IMR-90 (cell line): ENCODE measurements around the gene CLSTN1. TPM values are rescaled to one million over a fixed set of nuclear protein-coding genes. Genes with fewer than 3 reads are reported as not detected.

ENCODE experiments used
- ATAC-seq: fragments of 200-7000 bp; cut with Tn5 transposase; 2 replicates; pipeline ENCODE4 v1.9.1; 2020; ENCODE audit warnings: low read depth, mild to moderate bottlenecking, moderate library complexity
- BruUV-seq: library from RNA; stranded (reverse); fragments of 400-500 nt; replicated peaks from 2 replicates; lab custom pipeline; 2021; lab: Mats Ljungman, UMichigan
- CTCF ChIA-PET: fragments of 300-600 bp; formaldehyde crosslinking; extraction: SDS; loops from one replicate; lab custom pipeline; 2021; ENCODE audit warnings: antibody characterized with exemption; lab: Yijun Ruan, JAX
- POLR2A ChIA-PET: fragments of 300-600 bp; sonication (Branson Sonifier 250); formaldehyde crosslinking; loops from one replicate; lab custom pipeline; 2022; ENCODE audit warnings: antibody characterized with exemption; ENCODE audit not compliant: unreplicated experiment; lab: Charles Lee
- DNase-seq: peaks from one replicate; pipeline ENCODE4 v3.0.0; 2013
- H2AFZ ChIP-seq: replicated peaks from 2 replicates; pipeline ENCODE3; 2013; ENCODE audit warnings: low read length, mild to moderate bottlenecking; ENCODE audit not compliant: poor library complexity
- H2AK5ac ChIP-seq: 2 replicates; pipeline ENCODE4 v1.6.1; 2013; ENCODE audit warnings: low read depth, low read length, inconsistent platforms
- H2AK9ac ChIP-seq: replicated peaks from 2 replicates; pipeline ENCODE3; 2013; ENCODE audit warnings: mild to moderate bottlenecking, low read depth, low read length, moderate library complexity; ENCODE audit not compliant: poor library complexity
- H2BK120ac ChIP-seq: 2 replicates; pipeline ENCODE4 v1.6.1; 2013; ENCODE audit warnings: low read depth, low read length, inconsistent platforms
- H2BK15ac ChIP-seq: 3 replicates; pipeline ENCODE4 v1.6.1; 2013; ENCODE audit warnings: low read depth, low read length, inconsistent platforms
- H2BK20ac ChIP-seq: 2 replicates; pipeline ENCODE4 v1.6.1; 2013; ENCODE audit warnings: low read depth, mild to moderate bottlenecking, inconsistent platforms, low read length, moderate library complexity
- H2BK5ac ChIP-seq: 2 replicates; pipeline ENCODE4 v1.6.1; 2013; ENCODE audit warnings: mild to moderate bottlenecking, low read depth, low read length, inconsistent platforms; ENCODE audit not compliant: poor library complexity, severe bottlenecking
- H3K14ac ChIP-seq: replicated peaks from 2 replicates; pipeline ENCODE4 v1.6.1; 2013; ENCODE audit warnings: low read depth, low read length, inconsistent platforms
- H3K18ac ChIP-seq: 2 replicates; pipeline ENCODE4 v1.6.1; 2013; ENCODE audit warnings: low read depth, low read length, control low read depth
- H3K23ac ChIP-seq: 2 replicates; pipeline ENCODE4 v1.6.1; 2013; ENCODE audit warnings: low read depth, low read length, inconsistent platforms
- H3K27ac ChIP-seq: 2 replicates; pipeline ENCODE4 v1.5.1; 2013; ENCODE audit warnings: mild to moderate bottlenecking, control low read depth, low read length; ENCODE audit not compliant: insufficient read depth
- H3K27me3 ChIP-seq: 2 replicates; pipeline ENCODE4 v1.6.1; 2013; ENCODE audit warnings: low read length; ENCODE audit not compliant: control insufficient read depth, insufficient read depth
- H3K36me3 ChIP-seq: 2 replicates; pipeline ENCODE4 v1.6.1; 2013; ENCODE audit warnings: low read length, mixed read lengths; ENCODE audit not compliant: control insufficient read depth, insufficient read depth
- H3K4ac ChIP-seq: 2 replicates; pipeline ENCODE4 v1.6.1; 2013; ENCODE audit warnings: low read depth, low read length, inconsistent platforms
- H3K4me1 ChIP-seq: 2 replicates; pipeline ENCODE4 v1.6.1; 2013; ENCODE audit warnings: low read length, mixed read lengths; ENCODE audit not compliant: control insufficient read depth, insufficient read depth
- H3K4me2 ChIP-seq: 2 replicates; pipeline ENCODE4 v1.6.1; 2013; ENCODE audit warnings: low read depth, mild to moderate bottlenecking, control low read depth, low read length, moderate library complexity
- H3K4me3 ChIP-seq: 2 replicates; pipeline ENCODE4 v1.5.1; 2013; ENCODE audit warnings: low read depth, mild to moderate bottlenecking, control low read depth, low read length, moderate library complexity; ENCODE audit not compliant: insufficient read depth
- H3K56ac ChIP-seq: 2 replicates; pipeline ENCODE4 v1.6.1; 2013; ENCODE audit warnings: low read length, inconsistent platforms; ENCODE audit not compliant: insufficient read depth; ENCODE audit errors: extremely low read depth
- H3K79me1 ChIP-seq, 2 experiments: 2 replicates each; pipeline ENCODE4 v1.6.1; 2013; ENCODE audit warnings: low read length in 2 of 2, inconsistent platforms in 1 of 2, low read depth in 1 of 2
- H3K9ac ChIP-seq: 2 replicates; pipeline ENCODE4 v1.6.1; 2013; ENCODE audit warnings: low read depth, low read length, control low read depth
- H3K9me1 ChIP-seq: 2 replicates; pipeline ENCODE4 v1.6.1; 2013; ENCODE audit warnings: low read length, inconsistent platforms; ENCODE audit not compliant: insufficient read depth
- H3K9me3 ChIP-seq: 2 replicates; pipeline ENCODE4 v1.6.1; 2013; ENCODE audit warnings: low read length; ENCODE audit not compliant: control insufficient read depth, insufficient read depth
- H4K20me1 ChIP-seq: 2 replicates; pipeline ENCODE4 v1.6.1; 2013; ENCODE audit warnings: low read length, inconsistent platforms; ENCODE audit not compliant: insufficient read depth
- H4K5ac ChIP-seq: 2 replicates; pipeline ENCODE4 v1.6.1; 2013; ENCODE audit warnings: mild to moderate bottlenecking, low read depth, low read length, control low read depth
- H4K8ac ChIP-seq, 2 experiments: 2 replicates each; pipeline ENCODE4 v1.6.1; 2013; ENCODE audit warnings: low read depth in 2 of 2, low read length in 2 of 2, control low read depth in 1 of 2, inconsistent platforms in 1 of 2
- H4K91ac ChIP-seq: 2 replicates; pipeline ENCODE4 v1.6.1; 2013; ENCODE audit warnings: low read depth, low read length, inconsistent platforms; ENCODE audit not compliant: insufficient read depth
- BHLHE40 ChIP-seq: fragments of 150-350 bp; IDR thresholded peaks from 2 replicates; pipeline ENCODE4 v1.6.1; 2016; ENCODE audit warnings: mild to moderate bottlenecking, low read depth, low read length
- CHD1 ChIP-seq: IDR thresholded peaks from 2 replicates; pipeline ENCODE4 v1.6.1; 2012; ENCODE audit warnings: low read depth, low read length, improper control_type of control experiment
- CTCF ChIP-seq: conservative IDR thresholded peaks from 2 replicates; pipeline ENCODE4 v1.5.1; 2012; ENCODE audit warnings: mild to moderate bottlenecking, low read depth, low read length, improper control_type of control experiment
- ELK1 ChIP-seq: fragments of 150-350 bp; IDR thresholded peaks from 2 replicates; pipeline ENCODE4 v1.6.1; 2016; ENCODE audit warnings: low read depth, mild to moderate bottlenecking, low read length, moderate library complexity, borderline replicate concordance
- FOS ChIP-seq: fragments of 150-350 bp; IDR thresholded peaks from 2 replicates; pipeline ENCODE4 v1.6.1; 2016; ENCODE audit warnings: low read depth, low read length
- MAFK ChIP-seq: IDR thresholded peaks from 2 replicates; pipeline ENCODE4 v1.6.1; 2012; ENCODE audit warnings: low read depth, low read length, improper control_type of control experiment
- MAZ ChIP-seq: IDR thresholded peaks from 2 replicates; pipeline ENCODE4 v1.6.1; 2012; ENCODE audit warnings: low read depth, mild to moderate bottlenecking, low read length, improper control_type of control experiment, moderate library complexity, borderline replicate concordance
- MXI1 ChIP-seq: IDR thresholded peaks from 2 replicates; pipeline ENCODE4 v1.6.1; 2012; ENCODE audit warnings: low read depth, mild to moderate bottlenecking, low read length, moderate library complexity, borderline replicate concordance
- NFE2L2 ChIP-seq: fragments of 150-350 bp; IDR thresholded peaks from 2 replicates; pipeline ENCODE4 v1.6.1; 2016; ENCODE audit warnings: low read depth, mild to moderate bottlenecking, low read length
- POLR2A ChIP-seq: IDR thresholded peaks from 2 replicates; pipeline ENCODE4 v1.6.1; 2012; ENCODE audit warnings: mild to moderate bottlenecking, low read depth, low read length
- RAD21 ChIP-seq: IDR thresholded peaks from 2 replicates; pipeline ENCODE4 v1.6.1; 2012; ENCODE audit warnings: low read length, improper control_type of control experiment
- RFX5 ChIP-seq: IDR thresholded peaks from 2 replicates; pipeline ENCODE4 v1.8.0; 2012; ENCODE audit warnings: low read depth, mild to moderate bottlenecking, low read length, moderate library complexity
- SMC3 ChIP-seq: fragments of 150-350 bp; IDR thresholded peaks from 2 replicates; pipeline ENCODE4 v1.6.1; 2016; ENCODE audit warnings: low read depth, mild to moderate bottlenecking, antibody characterized with exemption, low read length, moderate library complexity
- USF2 ChIP-seq: fragments of 150-350 bp; IDR thresholded peaks from 2 replicates; pipeline ENCODE4 v1.6.1; 2017; ENCODE audit warnings: mild to moderate bottlenecking, antibody characterized with exemption, low read length, low read depth
- WGBS, 2 experiments: methylation state at CpG; one replicate each; pipeline versions ENCODE4 v1.1.5 to v1.1.7; 2013; ENCODE audit warnings: missing lambda C conversion rate in 2 of 2; ENCODE audit not compliant: insufficient read length in 1 of 2; ENCODE audit errors: extremely low coverage in 2 of 2; 5-methylcytosine and 5-hydroxymethylcytosine counted together
- dilution Hi-C: fragments of 300-500 bp; cut with HindIII; formaldehyde crosslinking; loops from one replicate; pipeline ENCODE4 v1.14.3; 2018; ENCODE audit warnings: low sequenced_read_pairs; ENCODE audit not compliant: unreplicated experiment
- in situ Hi-C: fragments of 300-500 bp; cut with MboI; formaldehyde crosslinking; loops from 3 replicates; pipeline ENCODE4 v1.14.3; 2019; ENCODE audit warnings: low sequenced_read_pairs, inconsistent platforms, mixed read lengths
- intact Hi-C: fragments of 100-400 bp; cut with micrococcal nuclease; formaldehyde crosslinking; loops from 2 replicates; pipeline ENCODE4 v1.10.0; 2022
- polyA plus RNA-seq, 3 experiments: library from polyadenylated mRNA; depleted of rRNA; stranded (reverse); fragments of >200 nt; gene quantifications; 2 replicates each; pipeline ENCODE4 v1.2.3, GENCODE V29; 2012; ENCODE audit warnings: low replicate concordance in 1 of 3
- total RNA-seq: library from RNA; depleted of rRNA; stranded (reverse); fragments of >200 nt; gene quantifications from 2 replicates; pipeline ENCODE4 v1.2.3, GENCODE V29; 2012

Gene CLSTN1
- total and polyA plus RNA-seq, 2 of the 4 experiments (the other 2 are of a cell fraction): 30.1 to 72.2 TPM

DNA sequence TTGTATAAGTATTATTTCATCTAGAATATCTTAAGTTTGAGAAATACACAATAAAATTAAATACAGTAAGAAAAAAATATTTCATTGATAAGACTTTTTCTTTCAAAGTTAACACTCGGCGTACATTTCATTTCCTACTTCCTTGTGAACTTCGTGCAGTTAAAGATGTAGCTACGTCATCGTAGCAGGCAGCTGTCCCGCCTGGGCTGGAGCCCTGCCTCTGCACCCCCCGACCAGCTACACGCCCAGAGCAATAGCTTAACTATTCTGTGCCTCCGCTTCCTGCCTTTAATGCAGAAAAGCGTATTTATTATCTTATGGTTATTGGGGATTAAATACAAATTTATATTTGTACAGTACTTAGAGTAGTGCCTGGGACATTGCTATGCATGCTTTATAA lies 53.5 kb downstream of the CLSTN1 start:
- BruUV-seq: no TSS peak
- intact Hi-C loops: no loop called here

More for the DNA sequence above, 53.5 kb downstream of the CLSTN1 start:
- ATAC-seq (no peak), DNase-seq (no peak)
- no peak overlapping the region for H2AFZ ChIP-seq
- no peaks in the 10 kb centered on the region for H3K9me3 ChIP-seq
- H2AK5ac ChIP-seq: no peak overlapping the region
- H3K23ac ChIP-seq: no peak overlapping the region
- ChIA-PET CTCF (no interaction called here), POLR2A (no interaction called here)
- H3K27ac ChIP-seq: no peak overlapping the region
- H3K27me3 ChIP-seq: no peaks in the 10 kb centered on the region
- no peak overlapping the region for H4K91ac ChIP-seq
- H4K20me1 ChIP-seq: peaks cover 31% of the 10 kb centered on the region
- H3K14ac ChIP-seq: no peak overlapping the region
- H2BK20ac ChIP-seq: no peak overlapping the region
- in situ Hi-C loops (no loop called here), dilution Hi-C loops (no loop called here)
- no peak overlapping the region for H4K8ac ChIP-seq
- no peak overlapping the region for H3K4me2 ChIP-seq
- no peak overlapping the region for H3K4ac ChIP-seq
- no peak overlapping the region for H3K4me3 ChIP-seq
- peaks cover 10% of the 10 kb centered on the region for H3K36me3 ChIP-seq
- H2BK15ac ChIP-seq: no peak overlapping the region
- no peak overlapping the region for H4K5ac ChIP-seq
- TF ChIP-seq USF2: no peak
- no peak for TF ChIP-seq SMC3
- no peak for TF ChIP-seq RFX5
- TF ChIP-seq RAD21: no peak
- no peak for TF ChIP-seq MAFK
- no peak for TF ChIP-seq ELK1
- no peak for TF ChIP-seq MXI1
- no peak for TF ChIP-seq FOS
- no peak for TF ChIP-seq CTCF
- TF ChIP-seq NFE2L2: no peak
- TF ChIP-seq CHD1: no peak
- no peak for TF ChIP-seq BHLHE40
- no peak for TF ChIP-seq MAZ
- TF ChIP-seq POLR2A: no peak
- peaks cover 11 to 40% of the 10 kb centered on the region in 2 experiments for H3K79me1 ChIP-seq
- WGBS, 2 experiments: 67% methylated on average over 7 of the region's 10 CpGs; no CpG with 5 or more reads in 1 of the 2 experiments
- no peak overlapping the region for H2AK9ac ChIP-seq
- H3K9ac ChIP-seq: no peak overlapping the region
- H3K56ac ChIP-seq: no peak overlapping the region
- peaks cover 5% of the 10 kb centered on the region for H3K4me1 ChIP-seq
- H3K9me1 ChIP-seq: peaks cover 3% of the 10 kb centered on the region; the same call in 1 of the 2 replicates
- no peak overlapping the region for H2BK5ac ChIP-seq
- H2BK120ac ChIP-seq: no peak overlapping the region
- H3K18ac ChIP-seq: no peak overlapping the region
